Muscle of arm (tissue), 12 donors: ENCODE results near the gene TRPM4. TPM values are rescaled to one million over a fixed set of nuclear protein-coding genes. Genes with fewer than 3 reads are reported as not detected.
A peak's percentile ranks its signal among the peaks of the same experiment; 100 is the strongest.
"Not testable (repeated sequence)": the region's sequence is repeated elsewhere in the genome, so short reads cannot be mapped to it uniquely, and the experiment has no call there.

Experiments used
- DNase-seq: peaks from one replicate; pipeline ENCODE4 v3.0.0-alpha.2; 2013
- polyA plus RNA-seq, 12 donors: library from polyadenylated mRNA; unstranded; fragments of 120-200 nt; gene quantifications; one replicate each; pipeline ENCODE4 v1.2.1, GENCODE V29; 2013; ENCODE audit not compliant: insufficient read length in 12 of 12

Gene TRPM4
- polyA plus RNA-seq, 12 donors = 21.5 to 51.8 (median 32.3) TPM; not detected in 1

DNA sequence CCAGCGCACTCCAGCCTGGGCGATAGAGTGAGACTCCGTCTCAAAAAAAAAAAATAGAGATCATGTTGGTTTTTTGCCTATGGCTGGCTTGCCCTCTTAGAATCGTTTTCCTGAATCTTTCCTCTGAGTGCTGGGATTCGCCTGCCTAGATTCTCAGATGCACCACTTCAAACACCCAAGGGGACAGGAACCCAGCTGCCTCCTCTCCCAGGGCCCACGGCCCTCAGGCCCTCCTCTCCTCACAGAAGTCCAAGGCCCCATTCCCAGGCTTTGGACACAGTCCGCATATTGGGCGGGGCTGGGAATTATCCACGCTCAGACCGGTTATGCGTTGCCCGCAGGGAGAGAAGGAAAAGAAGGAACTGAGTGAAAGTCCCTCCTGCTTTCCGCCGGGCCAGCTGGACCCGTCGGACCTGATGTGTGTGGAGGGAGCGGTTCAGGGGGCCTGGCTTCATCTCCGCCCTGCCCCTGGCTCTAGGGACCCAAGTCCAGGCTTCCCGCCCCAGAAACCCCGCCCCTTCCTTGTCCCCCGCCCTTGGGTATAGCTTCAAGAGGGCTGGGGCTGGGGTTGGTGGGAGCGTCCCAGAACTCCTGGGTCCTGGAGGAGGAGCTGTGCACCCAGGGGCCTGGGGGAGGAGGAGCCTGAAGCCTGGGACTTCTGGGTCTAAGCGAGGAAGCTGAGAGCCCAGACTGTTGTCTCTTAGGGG, 32.4 kb upstream of the TRPM4 start:
- no peak for DNase-seq

DNA sequence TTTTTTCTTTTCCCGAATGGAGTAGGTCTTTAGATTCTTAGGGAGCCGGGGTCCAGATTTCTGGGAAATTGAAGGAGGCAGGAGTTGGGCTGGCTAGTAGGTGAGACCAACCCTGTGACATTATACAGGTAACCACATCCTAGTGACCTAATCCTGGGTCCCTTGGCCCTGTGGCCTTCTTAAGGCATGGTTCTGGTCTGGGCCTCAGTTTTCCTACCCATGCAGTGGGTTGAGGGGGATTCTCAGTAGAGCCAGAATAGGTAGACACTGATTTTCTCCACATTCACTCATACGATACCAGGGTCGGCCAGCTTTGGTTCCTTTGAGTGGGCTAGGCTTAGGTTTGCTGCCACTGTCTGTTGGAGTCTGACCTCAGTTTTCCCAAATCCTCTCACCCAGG, 31.0 kb upstream of the TRPM4 start:
- no peak for DNase-seq

DNA sequence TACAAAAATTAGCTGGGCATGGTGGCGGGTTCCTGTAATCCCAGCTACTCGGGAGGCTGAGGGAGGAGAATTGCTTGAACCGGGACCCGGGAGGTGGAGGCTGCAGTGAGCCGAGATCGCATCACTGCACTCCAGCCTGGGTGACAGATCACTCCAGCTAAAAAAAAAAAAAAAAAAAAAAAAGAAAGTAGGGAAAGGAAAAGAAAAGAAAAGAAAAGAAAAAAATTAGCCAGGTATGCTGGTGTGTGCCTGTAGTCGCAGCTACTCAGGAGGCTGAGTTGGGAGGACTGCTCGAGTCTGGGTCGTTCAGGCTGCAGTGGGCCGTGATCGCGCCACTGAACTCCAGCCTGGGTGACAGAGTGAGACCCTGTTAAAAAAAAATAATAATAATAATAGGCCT, 30.4 kb upstream of the TRPM4 start:
- DNase-seq = not testable (repeated sequence)

DNA sequence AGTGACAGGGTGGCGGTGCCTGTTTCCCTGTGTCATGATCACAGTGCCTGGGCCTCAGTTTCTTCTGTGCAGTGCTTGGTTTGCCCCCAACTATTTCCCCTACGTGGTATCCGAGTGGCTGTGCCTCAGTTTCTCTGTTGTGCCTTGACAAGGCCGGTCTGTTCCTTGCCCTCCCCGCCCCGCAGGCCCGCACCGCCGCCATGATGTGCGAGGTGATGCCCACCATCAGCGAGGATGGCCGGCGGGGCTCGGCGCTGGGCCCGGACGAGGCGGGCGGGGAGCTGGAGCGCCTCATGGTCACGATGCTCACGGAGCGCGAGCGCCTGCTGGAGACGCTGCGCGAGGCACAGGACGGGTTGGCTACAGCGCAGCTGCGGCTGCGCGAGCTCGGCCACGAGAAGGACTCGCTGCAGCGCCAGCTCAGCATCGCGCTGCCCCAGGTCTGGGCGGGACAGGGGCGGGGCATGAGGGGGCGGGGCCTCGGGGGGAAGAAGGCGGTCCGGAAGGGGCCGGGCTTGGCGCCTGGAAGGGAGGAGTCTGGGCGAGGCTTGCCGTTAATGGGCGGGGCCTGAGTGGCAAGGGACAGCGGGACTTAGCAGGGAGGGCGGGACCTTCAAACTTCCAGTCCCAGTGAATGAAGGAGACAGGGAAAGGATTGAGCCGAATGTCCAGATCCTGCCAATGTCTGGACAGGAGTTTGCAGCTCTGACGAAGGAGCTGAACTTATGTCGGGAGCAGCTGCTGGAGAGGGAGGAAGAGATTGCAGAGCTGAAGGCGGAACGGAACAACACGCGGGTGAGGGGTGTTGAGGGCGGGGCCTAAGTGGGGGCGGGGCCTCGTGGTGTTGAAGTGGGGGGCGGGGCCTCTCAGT, 29.7 kb upstream of the TRPM4 start:
- DNase-seq = peak; percentile 97

DNA sequence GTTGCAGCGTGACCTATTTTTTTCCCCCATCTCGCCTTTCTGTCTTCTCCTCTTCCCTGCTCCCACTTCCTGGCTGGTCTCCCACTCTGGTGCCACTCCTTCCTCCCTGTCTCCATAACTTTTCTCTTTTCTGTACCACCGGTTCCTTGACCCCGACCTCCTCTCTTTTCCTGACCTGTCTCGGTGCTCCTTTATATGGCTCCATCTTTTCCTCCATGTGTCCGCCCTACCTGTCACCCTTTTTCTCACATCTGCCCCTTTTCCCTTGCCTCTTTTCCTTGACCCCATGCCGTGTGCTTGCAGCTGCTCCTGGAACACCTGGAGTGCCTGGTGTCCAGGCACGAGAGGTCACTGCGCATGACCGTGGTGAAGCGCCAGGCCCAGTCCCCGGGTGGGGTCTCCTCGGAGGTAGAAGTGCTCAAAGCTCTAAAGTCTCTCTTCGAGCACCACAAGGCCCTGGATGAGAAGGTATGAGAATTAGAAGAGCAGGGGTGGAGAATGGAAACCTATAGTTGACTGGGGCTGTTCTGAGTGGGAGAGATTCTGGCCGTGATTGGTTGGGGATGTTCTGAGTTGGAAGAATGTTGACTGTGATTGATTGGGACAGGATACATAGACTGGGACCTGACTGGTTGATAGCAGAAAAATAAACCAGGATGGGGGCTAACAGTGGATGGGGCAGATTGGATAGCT, 28.9 kb upstream of the TRPM4 start:
- DNase-seq = no peak

DNA sequence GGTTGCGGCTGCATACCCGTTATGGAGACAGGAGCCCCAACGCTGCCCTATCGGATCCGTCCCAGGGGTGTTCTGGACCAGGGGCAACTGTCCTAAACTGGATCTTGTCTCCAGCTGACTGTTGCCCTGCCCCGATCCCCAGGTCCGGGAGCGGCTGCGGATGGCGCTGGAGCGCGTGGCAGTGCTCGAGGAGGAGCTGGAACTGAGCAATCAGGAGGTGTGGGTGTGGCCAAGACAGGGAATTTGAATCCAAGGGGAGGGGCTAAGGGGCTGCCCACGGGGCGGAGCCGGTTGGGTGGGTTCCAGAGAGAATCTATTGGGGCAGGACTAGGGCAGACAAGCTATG, 28.4 kb upstream of the TRPM4 start:
- no peak for DNase-seq

DNA sequence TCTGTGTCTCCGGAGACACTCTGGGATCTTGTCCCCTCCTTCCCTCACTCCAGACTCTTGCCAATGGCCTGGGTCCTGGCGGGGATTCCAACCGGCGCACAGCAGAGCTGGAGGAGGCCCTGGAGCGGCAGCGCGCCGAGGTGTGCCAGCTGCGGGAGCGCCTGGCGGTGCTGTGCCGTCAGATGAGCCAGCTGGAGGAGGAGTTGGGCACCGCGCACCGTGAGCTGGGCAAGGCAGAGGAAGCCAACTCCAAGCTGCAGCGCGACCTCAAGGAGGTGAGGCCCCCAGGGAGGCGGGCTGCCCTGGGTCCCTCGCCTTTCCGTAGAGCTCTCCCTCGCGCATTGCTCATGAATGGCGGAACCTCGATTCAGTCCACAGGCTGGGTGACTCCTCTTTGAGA, 27.3 kb upstream of the TRPM4 start:
- DNase-seq = no peak

DNA sequence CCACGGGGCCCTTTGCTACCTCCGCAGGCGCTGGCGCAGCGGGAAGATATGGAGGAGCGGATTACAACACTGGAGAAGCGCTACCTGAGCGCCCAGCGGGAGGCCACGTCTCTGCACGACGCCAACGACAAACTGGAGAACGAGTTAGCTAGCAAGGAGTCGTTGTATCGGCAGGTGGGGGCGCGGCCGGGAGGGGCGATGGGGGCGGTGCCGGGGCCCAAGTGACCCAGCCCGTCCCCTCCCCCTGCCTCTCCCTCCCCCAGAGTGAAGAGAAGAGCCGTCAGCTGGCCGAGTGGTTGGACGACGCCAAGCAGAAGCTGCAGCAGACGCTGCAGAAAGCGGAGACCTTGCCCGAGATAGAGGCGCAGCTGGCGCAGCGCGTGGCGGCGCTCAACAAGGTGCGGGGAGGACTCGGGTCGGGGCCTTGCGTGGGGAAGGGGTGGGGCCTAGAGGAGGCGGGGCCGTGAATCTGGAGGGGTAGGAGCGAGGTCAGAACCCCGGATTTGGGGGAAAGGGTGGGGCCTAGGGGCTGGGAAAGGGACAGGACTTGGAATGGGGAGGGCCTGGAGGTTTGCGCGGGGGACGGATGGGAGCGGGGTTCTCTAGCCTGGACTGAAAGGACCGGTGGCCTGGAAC, 24.5 kb upstream of the TRPM4 start:
- no peak for DNase-seq

DNA sequence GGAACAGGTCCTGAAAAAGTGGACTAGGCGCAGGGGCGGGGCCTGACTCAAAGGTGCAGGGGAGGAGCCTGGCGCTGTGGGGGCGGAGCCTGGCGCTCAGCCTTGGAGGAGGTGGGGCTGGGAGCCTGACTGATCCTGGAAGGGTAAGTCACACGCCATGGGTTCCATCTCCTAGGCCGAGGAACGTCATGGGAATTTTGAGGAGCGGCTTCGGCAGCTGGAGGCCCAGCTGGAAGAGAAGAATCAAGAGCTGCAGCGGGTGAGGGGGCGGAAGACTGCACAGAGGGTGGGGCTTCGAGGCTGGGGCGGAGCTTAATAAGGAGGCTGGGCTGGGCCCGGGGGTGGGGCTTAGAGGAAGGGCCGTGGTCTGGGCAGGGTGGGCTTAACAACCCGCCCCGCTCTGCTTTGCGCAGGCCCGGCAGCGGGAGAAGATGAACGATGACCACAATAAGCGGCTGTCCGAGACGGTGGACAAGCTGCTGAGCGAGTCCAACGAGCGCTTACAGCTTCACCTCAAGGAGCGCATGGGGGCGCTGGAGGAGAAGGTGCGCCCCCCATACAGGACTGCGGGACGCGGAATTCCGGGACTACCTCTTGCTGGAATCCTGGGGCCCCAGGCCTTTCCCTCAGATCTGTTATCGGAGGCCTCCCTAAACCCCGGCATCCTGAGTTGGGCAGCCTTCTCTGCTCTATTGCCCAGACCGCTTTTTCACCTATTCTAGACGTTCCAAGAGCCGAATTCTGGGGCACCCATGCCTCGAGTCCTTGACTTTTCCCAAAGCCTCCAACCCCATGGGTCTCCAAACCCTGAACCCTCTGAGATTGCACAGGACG, 23.8 kb upstream of the TRPM4 start:
- peak; percentile 67 for DNase-seq

DNA sequence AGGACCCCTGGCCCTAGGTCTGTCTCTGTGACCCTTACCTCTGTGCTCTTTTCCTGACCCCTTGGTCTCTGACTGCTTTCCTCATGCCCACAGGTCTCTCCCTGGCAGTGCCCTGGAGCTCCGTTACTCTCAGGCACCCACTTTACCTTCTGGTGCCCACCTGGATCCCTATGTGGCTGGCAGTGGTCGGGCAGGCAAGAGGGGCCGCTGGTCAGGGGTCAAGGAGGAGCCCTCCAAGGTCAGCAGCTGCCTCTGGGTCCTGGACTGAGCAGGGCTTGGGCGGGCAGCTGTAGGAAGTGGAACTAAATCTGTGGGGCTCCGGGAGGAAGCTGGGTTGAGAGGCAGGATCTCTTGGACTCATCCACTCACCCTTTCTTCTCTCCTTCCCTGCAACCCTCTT, 21.9 kb upstream of the TRPM4 start:
- no peak for DNase-seq

DNA sequence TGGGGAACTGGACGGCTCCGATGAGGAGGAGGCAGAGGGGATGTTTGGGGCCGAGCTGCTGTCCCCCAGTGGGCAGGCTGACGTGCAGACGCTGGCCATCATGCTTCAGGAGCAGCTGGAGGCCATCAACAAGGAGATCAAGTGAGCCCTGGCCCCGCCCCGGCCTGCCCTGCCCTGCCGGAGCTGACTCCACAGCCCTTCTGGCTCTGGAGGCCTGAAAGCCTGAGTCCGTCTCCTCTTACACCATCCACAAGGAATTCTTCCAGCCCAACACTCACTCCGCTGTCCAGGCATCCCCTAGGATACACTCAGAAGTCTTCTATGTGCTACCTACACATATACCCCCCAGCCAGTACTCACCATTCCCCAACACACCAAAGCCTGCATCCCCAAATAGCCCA, 20.8 kb upstream of the TRPM4 start:
- DNase-seq = no peak

DNA sequence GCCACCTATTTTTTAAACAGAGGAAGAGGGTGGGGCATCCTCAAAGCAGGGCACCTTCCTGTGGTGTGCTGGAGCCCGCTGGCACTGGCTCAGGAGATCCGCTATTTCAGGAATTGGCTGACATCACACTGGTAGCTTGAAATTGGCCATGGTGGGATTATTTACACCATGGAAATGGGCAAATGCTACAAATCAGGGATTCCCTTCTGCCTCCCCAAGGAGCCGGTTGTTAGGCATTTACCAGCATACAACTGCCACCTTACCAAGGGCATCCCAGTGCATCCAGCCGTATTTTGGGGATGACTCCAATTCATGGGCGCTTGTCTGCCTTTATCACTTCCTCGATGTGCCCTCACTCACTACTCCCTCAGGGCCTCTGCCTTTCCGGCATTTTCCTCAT, 16.6 kb upstream of the TRPM4 start:
- DNase-seq = no peak

DNA sequence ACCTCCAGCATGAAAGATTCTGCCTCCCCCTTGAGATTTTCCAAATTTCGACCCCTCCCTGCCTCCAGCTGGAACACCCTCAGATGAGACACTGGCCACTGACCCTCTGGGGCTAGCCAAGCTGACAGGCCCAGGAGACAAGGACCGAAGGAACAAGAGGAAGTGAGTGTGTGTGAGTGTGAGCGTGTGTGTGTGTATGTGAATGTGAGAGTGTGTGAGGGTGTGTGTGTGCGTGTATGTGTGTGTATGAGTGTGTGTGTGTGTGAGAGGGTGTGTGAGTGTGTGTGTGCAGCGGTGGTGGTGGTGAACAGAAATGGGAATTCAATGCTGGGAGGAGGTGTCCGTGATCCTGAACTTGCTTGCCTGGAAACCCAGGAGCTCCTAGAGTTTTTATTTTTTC, 16.2 kb upstream of the TRPM4 start:
- no peak for DNase-seq

DNA sequence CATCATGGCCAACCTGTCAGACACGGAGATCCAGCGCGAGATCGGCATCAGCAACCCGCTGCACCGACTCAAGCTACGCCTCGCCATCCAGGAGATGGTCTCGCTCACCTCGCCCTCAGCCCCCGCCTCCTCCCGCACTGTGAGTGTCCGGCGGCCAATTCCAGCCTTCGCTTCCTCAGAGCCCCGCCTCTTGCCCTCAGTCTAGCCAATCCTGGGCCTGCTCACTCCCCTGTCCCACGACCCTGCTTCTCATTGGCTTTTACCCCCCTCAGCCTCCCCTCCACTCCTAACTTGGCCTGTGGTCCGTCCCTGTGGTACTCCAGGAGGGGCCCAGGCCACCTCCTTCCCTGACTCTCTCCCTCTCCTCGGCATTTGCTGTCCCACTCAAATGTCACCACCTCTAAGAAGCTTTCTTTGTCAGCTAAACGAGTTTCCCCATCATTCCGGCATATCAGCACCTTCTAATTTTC, 14.7 kb upstream of the TRPM4 start:
- peak; percentile 91 for DNase-seq

DNA sequence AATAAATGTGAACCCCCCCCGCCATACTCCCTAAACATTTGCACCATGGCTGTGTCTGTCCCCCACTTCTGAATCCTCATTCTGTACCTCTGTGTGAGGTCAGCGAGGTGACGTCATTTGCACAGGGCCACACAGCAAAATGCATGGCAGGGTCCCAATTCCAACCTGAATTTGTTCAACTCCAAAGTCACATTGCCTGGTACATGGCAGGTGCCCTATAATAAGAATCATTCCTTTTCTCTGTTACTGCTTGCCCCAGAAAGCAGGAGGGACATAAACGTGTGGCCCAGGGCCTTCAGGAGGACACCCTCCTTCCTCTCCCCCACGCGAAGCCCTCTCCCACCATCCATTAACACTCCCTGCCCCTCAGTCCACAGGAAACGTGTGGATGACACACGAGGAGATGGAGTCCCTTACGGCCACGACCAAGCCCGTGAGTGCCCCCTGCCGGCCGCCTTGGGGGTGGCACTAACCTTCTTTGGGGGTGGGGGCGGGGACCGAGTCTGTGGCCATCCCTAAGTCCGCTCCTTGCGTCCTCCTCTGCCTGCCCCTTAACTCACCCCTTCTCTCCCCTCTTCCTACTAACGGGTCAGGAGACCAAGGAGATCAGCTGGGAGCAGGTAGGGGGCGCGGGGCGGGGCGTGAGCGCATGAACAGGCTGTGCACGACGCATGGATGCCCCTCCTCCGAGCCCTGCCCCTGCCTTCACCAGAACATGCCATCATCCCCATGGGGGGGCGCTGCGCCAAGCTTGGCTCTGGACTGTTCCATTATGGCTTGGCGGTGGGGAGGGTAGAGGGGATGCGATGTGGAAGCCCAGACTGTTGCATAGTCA, 11.8 kb upstream of the TRPM4 start:
- peak; percentile 73 for DNase-seq

DNA sequence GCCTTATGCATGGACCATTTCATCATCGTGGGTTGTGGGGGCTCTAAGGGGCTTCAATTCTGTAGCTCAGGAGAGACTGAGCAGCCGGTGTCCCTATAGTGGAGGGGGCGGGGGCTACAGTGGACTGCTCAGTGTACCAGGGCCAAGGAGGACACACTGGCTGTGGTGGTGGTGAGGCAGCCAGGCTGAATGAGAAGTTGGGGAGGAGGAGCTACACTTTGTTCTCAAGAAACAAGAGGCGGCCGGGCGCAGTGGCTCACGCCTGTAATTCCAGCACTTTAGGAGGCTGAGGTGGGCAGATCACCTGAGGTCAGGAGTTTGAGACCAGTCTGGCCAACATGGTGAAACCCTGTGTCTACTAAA, 11.2 kb upstream of the TRPM4 start:
- not testable (repeated sequence) for DNase-seq

DNA sequence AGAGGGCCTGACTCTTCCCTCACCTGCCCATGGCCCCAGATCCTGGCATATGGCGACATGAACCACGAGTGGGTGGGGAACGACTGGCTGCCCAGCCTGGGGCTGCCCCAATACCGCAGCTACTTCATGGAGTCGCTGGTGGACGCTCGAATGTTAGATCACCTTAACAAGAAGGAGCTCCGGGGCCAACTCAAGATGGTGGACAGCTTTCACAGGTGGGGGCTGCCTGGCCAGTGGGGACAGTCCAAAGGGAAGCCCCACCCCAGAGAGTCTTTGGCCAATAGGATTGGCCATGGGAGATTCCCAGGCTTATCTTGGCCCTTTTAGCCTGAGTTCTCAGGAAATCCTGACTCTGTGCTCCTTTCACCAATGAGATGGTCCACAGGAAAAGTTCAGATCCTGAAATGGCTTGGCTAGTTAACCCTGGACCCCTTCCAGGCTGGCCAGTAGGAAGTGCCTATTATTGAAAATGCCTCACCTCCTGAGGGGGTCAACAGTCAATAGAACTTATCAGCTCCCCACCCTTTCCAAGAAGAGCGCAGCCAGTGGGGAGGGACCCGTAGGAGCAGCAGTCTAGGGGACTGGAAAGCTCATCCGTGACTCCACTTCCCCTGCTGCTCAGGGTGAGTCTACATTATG, 9.4 kb upstream of the TRPM4 start:
- no peak for DNase-seq

DNA sequence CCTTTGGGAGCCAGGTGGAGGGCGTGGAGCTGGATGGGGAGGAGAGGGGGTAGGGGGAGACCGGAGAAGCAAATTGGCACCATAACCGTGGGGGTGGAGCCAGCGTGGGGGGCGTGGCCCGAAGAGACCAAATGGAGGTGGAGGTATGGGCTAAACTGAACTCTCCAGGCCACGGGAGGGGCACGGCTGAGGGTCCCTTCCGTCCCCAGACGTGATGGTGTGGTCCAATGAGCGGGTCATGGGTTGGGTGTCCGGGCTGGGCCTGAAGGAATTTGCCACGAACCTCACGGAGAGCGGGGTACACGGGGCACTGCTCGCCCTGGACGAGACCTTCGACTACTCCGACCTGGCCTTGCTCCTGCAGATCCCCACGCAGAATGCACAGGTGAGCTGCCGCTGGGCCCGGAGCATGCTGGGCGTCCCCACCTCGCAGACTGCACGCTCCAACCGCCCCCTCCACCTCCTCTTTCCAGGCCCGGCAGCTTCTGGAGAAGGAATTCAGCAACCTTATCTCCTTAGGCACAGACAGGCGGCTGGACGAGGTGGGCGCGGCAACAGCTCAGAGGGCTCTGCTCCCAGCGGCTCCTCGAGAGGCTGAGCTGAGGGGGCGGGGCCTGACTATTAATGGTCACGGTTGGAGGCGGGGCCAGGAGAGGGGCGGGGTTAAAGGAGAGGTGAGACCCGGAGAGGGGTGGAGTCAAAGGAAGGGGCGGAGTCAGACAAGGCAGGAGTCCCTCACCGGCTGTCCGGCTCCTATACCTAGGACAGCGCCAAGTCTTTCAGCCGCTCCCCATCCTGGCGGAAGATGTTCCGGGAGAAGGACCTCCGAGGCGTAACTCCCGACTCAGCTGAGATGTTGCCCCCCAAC, 8.6 kb upstream of the TRPM4 start:
- DNase-seq = peak; percentile 92

DNA sequence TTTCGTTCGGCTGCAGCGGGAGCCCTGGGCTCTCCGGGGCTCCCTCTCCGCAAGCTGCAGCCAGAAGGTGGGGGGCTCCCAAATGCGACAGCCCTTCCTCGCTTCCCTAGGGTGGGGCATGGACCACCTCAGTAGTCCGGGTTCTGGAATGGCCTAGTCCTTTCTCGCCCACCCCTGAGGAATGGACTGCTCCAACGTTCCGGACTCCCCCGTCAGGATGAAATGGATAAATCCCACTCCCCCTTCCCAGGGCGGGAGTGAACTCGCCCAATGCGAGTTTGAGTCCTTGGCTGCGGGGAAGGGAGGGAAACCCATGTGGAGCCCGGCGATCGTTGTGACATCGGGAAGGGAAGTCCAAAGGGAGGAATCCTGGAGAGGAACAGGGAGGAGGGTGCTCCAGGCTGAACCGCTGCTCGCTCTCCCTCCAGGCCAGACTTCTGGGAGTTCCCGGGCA, 7.9 kb upstream of the TRPM4 start:
- DNase-seq = peak; percentile 92
